Dendritic cell treated with granulocyte-macrophage colony-stimulating factor and Interleukin-4, amounts not matched to agents 40 ng/mL and 50 ng/mL, for 4 days (primary cell): ENCODE data around the gene FBP1.
A peak's percentile ranks its signal among the peaks of the same experiment; 100 is the strongest.

Experiments used
- H3K27ac Mint-ChIP-seq: one replicate; pipeline ENCODE4 v1.8.0; 2022; ENCODE audit warnings: mild to moderate bottlenecking, mixed read lengths
- H3K27me3 Mint-ChIP-seq: one replicate; pipeline ENCODE4 v1.8.0; 2022; ENCODE audit warnings: mild to moderate bottlenecking, mixed read lengths
- H3K36me3 Mint-ChIP-seq: one replicate; pipeline ENCODE4 v1.8.0; 2022; ENCODE audit warnings: low read depth, mixed read lengths
- H3K4me1 Mint-ChIP-seq: one replicate; pipeline ENCODE4 v1.8.0; 2022; ENCODE audit warnings: low read depth, mixed read lengths
- H3K4me3 Mint-ChIP-seq: one replicate; pipeline ENCODE4 v1.8.0; 2022; ENCODE audit warnings: mild to moderate bottlenecking, moderate library complexity, mixed read lengths
- H3K9me3 Mint-ChIP-seq: one replicate; pipeline ENCODE4 v1.8.0; 2022; ENCODE audit warnings: mixed read lengths
- intact Hi-C: fragments of 100-400 bp; cut with micrococcal nuclease; formaldehyde crosslinking; loops from one replicate; pipeline ENCODE4 v1.15.0; 2022

Gene FBP1

DNA sequence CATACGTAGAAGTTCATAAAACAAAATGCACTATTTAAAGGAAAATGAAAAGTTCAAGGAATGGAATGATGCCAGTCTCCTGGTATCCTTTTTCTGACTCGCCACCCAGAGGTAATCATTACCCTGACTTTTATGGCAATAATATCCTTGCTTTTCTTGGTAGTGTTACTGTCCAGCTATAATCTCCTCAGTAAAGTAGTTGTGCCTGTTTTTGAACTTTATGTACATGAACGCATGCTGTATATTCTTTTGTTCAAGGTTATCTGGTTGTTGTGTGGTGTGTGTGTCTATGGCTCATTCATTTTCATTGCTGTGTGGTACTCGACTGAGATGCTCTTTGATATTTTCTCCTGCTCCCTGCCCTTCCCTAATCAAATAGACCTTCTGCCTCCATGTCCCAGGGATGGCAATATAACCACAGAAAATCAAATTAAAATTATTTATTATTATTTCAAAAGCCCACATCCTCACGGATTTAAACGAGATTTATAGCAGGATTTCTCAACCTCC is 29.2 kb upstream of the FBP1 start:
- Mint-ChIP-seq H3K27ac (peak overlapping the region; percentile 73), H3K9me3 (no peaks in the 10 kb centered on the region), H3K36me3 (no peaks in the 10 kb centered on the region), H3K4me1 (peaks cover 27% of the 10 kb centered on the region), H3K27me3 (peaks cover 1% of the 10 kb centered on the region), H3K4me3 (no peak overlapping the region)
- intact Hi-C loops = loop anchor here (5.0 kb wide), 1 partner anchor 459 kb away; no protein-coding TSS in a partner anchor

DNA sequence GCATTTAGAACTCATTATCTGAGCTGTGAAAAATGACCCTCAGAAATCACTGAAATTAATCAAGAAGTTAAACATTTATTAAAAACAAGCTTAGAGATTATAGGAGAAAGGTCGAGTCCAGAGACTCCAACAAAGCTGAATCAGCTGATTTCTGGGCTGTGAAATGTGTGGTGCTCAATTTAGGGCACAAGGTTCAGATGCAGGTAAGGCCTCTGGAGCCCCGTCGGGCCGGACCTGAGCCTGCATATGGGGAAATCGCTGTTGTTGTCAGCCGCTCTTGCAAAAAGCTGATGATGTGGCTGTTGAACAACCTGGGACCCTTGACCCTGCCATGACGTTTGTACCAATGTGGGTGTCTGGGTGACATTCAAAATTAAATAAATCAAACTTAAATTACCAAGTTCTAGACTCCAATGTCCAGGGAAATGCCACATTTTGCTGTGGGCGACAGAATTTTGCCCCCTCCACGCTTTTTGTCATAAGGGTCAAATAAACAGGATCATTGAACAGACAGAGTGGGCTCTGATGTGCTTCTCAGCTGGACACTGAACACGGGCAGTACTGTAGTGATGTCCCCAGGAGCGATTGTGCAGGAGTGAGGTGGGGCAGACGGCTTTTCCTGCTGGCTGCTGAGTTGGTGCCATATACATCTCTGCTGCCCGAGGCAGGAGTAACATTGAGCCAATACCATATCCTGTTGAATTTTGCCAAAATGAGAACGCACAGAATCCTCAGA is 27.2 kb upstream of the FBP1 start:
- Mint-ChIP-seq H3K4me1 (peaks cover 27% of the 10 kb centered on the region), H3K4me3 (no peak overlapping the region), H3K27me3 (peaks cover 1% of the 10 kb centered on the region), H3K27ac (no peak overlapping the region), H3K9me3 (no peaks in the 10 kb centered on the region), H3K36me3 (no peaks in the 10 kb centered on the region)
- intact Hi-C loops = loop anchor here (5.0 kb wide), 1 partner anchor 461 kb away; no protein-coding TSS in a partner anchor

GRCh38 chr9:94665613-94666012 is 26.3 kb upstream of the FBP1 start:
- Mint-ChIP-seq H3K4me1 (peaks cover 27% of the 10 kb centered on the region), H3K4me3 (no peak overlapping the region), H3K9me3 (no peaks in the 10 kb centered on the region), H3K27ac (no peak overlapping the region), H3K36me3 (no peaks in the 10 kb centered on the region), H3K27me3 (peaks cover 1% of the 10 kb centered on the region)
- intact Hi-C loops = loop anchor here (5.0 kb wide), 1 partner anchor 462 kb away; no protein-coding TSS in a partner anchor

- intact Hi-C loops = loop anchor here (5.0 kb wide), 1 partner anchor 462 kb away; no protein-coding TSS in a partner anchor
Observed at GRCh38 chr9:94664801-94665200, 25.5 kb upstream of the FBP1 start.

DNA sequence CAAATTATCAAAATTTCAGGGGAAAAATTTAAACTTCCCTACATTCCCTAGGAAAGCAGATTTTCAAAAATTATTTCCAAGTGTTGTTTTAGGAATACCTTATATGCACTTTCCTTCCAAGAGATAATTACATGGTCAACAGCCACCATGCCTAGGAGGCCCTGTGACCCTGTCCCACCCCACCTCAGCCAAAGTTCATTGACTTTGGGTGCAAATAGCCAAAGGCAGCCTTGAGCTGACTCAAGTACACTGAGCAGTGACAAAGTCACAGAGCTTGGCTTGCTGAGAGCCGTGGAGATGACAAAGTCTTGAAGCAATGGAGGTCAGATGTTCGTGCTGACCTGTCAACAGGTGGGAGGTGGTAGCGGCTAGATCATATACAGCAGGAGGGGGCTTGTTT is 24.3 kb upstream of the FBP1 start:
- Mint-ChIP-seq H3K4me3 (no peak overlapping the region), H3K27ac (no peak overlapping the region)

More at GRCh38 chr9:94664801-94665200, 25.5 kb upstream of the FBP1 start:
- H3K4me1 Mint-ChIP-seq = peaks cover 27% of the 10 kb centered on the region
- H3K36me3 Mint-ChIP-seq = no peaks in the 10 kb centered on the region
- no peaks in the 10 kb centered on the region for H3K9me3 Mint-ChIP-seq
- no peak overlapping the region for H3K4me3 Mint-ChIP-seq
- H3K27ac Mint-ChIP-seq = no peak overlapping the region
- no peaks in the 10 kb centered on the region for H3K27me3 Mint-ChIP-seq

DNA sequence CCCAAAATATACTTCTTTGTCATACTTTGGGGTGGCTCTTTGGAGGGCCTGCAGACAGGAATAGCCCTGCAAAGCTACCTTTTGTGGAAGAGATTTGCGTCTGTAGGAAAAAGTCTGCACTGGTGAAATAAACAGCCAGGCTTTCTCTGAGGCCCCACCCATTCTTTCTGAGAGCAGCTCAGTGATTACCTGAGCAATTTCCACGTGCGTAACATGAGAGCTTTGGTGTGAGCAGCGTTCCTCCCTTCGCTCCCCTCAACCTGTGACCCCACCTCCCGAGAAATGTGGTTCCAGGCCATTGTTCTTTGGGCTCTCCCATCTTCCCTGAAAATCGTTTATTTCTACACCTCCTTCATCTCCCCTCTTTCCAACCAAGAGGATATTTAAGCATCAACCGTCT is 23.8 kb upstream of the FBP1 start:
- H3K27me3 Mint-ChIP-seq = no peaks in the 10 kb centered on the region
- no peak overlapping the region for H3K27ac Mint-ChIP-seq
- intact Hi-C loops = no loop called here
- H3K4me1 Mint-ChIP-seq = peaks cover 19% of the 10 kb centered on the region
- H3K36me3 Mint-ChIP-seq = no peaks in the 10 kb centered on the region
- no peak overlapping the region for H3K4me3 Mint-ChIP-seq
- no peaks in the 10 kb centered on the region for H3K9me3 Mint-ChIP-seq

More for the DNA sequence above, 24.3 kb upstream of the FBP1 start:
- intact Hi-C loops = no loop called here
- no peaks in the 10 kb centered on the region for H3K36me3 Mint-ChIP-seq
- no peaks in the 10 kb centered on the region for H3K9me3 Mint-ChIP-seq
- peaks cover 20% of the 10 kb centered on the region for H3K4me1 Mint-ChIP-seq
- no peaks in the 10 kb centered on the region for H3K27me3 Mint-ChIP-seq

DNA sequence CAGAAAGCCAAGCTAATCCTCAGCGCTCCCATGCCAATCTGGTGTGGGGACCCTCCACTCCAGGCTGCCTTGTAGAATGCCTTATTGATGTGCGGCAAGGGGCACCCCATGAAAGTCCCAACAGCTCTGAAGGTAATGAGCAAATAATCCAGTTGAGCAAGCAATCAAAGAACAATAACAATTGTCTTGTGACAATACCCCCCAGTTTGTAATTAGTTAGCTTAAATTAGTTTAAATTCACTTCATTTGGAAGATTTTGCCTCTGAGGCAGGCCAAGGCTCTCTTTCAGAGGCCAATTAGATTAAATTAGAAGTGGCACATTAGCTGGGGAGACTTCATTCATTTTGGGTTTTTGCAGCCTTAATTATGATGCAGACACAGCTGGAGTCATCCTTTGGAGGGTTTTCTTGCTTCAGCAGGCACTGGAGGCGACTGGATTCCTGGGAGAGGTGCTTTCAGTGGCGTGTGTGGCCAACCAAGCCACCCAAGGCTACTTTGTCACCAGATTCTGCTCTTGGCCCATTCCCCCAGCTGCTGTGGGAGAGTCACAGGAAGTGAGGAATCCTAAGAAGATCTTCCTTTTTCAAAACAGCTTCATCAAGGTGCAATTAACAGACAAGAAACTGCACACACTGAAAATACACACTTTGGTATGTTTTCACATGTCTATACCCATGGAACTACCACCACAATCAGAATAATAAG is 17.9 kb upstream of the FBP1 start:
- H3K4me3 Mint-ChIP-seq = no peak overlapping the region
- H3K9me3 Mint-ChIP-seq = no peaks in the 10 kb centered on the region
- H3K27me3 Mint-ChIP-seq = no peaks in the 10 kb centered on the region
- peaks cover 62% of the 10 kb centered on the region for H3K4me1 Mint-ChIP-seq
- intact Hi-C loops = loop anchor here (10.0 kb wide), 1 partner anchor 68 kb away; the partner anchor contains the start of gene AOPEP
- peak overlapping the region; percentile 85 for H3K27ac Mint-ChIP-seq
- H3K36me3 Mint-ChIP-seq = no peaks in the 10 kb centered on the region

GRCh38 chr9:94656200-94656599 is 16.9 kb upstream of the FBP1 start:
- intact Hi-C loops = loop anchor here (10.0 kb wide), 1 partner anchor 69 kb away; the partner anchor contains the start of gene AOPEP
- H3K9me3 Mint-ChIP-seq = no peaks in the 10 kb centered on the region
- peak overlapping the region; percentile 85 for H3K27ac Mint-ChIP-seq
- no peaks in the 10 kb centered on the region for H3K36me3 Mint-ChIP-seq
- peaks cover 70% of the 10 kb centered on the region for H3K4me1 Mint-ChIP-seq
- no peaks in the 10 kb centered on the region for H3K27me3 Mint-ChIP-seq
- peak overlapping the region; percentile 53 for H3K4me3 Mint-ChIP-seq

DNA sequence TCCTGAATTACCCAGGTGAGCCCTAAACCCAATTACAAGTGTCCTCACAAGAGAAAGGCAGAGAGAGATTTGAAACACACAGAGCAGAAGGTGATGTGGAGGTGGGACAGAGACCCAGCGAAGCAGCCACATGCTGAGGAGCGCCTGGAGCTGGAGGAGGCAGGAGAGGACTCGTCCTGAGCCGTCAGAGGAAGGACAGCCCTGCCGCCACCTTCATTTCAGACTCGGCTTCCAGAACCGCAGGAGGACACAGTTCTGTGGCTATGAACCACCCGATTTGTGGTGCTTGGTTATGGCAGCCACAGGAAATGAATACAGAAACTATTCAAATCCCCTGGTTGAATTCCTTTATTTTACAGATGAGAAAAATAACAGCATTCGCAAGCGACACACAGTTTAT is 16.4 kb upstream of the FBP1 start:
- H3K36me3 Mint-ChIP-seq = no peaks in the 10 kb centered on the region
- no peaks in the 10 kb centered on the region for H3K9me3 Mint-ChIP-seq
- intact Hi-C loops = loop anchor here (2.0 to 10.0 kb wide), 2 partner anchors 17 to 69 kb away; partner anchors contain the start of genes AOPEP and FBP1
- H3K4me3 Mint-ChIP-seq = peak overlapping the region; percentile 53
- H3K27me3 Mint-ChIP-seq = no peaks in the 10 kb centered on the region
- H3K27ac Mint-ChIP-seq = peak overlapping the region; percentile 85
- peaks cover 75% of the 10 kb centered on the region for H3K4me1 Mint-ChIP-seq

- no peaks in the 10 kb centered on the region for H3K9me3 Mint-ChIP-seq
- no peaks in the 10 kb centered on the region for H3K27me3 Mint-ChIP-seq
- no peaks in the 10 kb centered on the region for H3K36me3 Mint-ChIP-seq
- H3K27ac Mint-ChIP-seq = peak overlapping the region; percentile 85
- intact Hi-C loops = loop anchor here (2.0 to 10.0 kb wide), 2 partner anchors 16 to 70 kb away; partner anchors contain the start of genes AOPEP and FBP1
- peak overlapping the region; percentile 39 for H3K4me3 Mint-ChIP-seq
- peaks cover 85% of the 10 kb centered on the region for H3K4me1 Mint-ChIP-seq
Observed at GRCh38 chr9:94654165-94654894, 15.0 kb upstream of the FBP1 start.

DNA sequence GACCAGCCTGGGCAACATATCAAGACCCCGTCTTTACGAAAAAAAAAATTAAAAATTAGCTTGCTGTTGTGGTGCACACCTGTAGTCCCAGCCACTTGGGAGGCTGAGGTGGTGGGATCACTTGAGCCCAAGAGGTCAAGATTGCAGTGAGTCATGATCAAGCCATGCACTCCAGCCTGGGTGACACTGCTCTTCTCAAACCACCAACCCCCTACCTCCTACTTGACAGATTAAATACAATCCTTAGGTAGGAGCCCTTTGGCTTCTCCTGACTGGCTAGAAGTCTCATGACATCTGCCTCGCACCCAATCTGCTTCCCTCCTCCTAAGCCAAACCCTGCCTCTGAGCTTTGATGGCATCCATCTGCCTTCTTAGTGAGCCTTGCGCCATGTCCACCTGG is 11.6 kb upstream of the FBP1 start:
- no peaks in the 10 kb centered on the region for H3K36me3 Mint-ChIP-seq
- intact Hi-C loops = loop anchor here (10.0 kb wide), 1 partner anchor 74 kb away; the partner anchor contains the start of gene AOPEP
- peaks cover 90% of the 10 kb centered on the region for H3K4me1 Mint-ChIP-seq
- H3K4me3 Mint-ChIP-seq = no peak overlapping the region
- H3K27ac Mint-ChIP-seq = peak overlapping the region; percentile 85
- H3K27me3 Mint-ChIP-seq = no peaks in the 10 kb centered on the region
- H3K9me3 Mint-ChIP-seq = no peaks in the 10 kb centered on the region

- intact Hi-C loops = no loop called here
- no peaks in the 10 kb centered on the region for H3K36me3 Mint-ChIP-seq
- H3K4me1 Mint-ChIP-seq = peaks cover 89% of the 10 kb centered on the region
- no peaks in the 10 kb centered on the region for H3K9me3 Mint-ChIP-seq
- no peaks in the 10 kb centered on the region for H3K27me3 Mint-ChIP-seq
- H3K27ac Mint-ChIP-seq = peak overlapping the region; percentile 82
- H3K4me3 Mint-ChIP-seq = no peak overlapping the region
Observed at GRCh38 chr9:94649100-94649819, 9.9 kb upstream of the FBP1 start.

DNA sequence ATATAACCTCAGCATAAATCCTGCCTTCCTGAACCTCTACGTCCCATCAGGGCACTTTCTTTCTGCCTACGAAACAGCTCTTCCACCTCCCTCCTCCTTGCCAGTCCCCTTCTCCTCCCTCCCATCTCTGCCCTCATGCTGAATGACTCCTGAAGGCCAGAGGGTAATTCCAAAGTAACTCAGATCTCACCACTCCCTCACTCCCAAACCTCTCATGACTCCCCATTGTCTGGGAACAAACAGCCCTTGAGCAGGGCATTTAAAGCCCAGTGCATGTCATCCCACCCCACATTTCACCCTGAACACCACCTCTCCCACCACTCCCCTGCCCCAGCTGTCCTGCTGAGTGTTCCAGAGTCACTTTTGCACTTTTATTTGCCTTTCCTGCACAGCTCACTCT is 8.9 kb upstream of the FBP1 start:
- intact Hi-C loops = no loop called here
- no peaks in the 10 kb centered on the region for H3K27me3 Mint-ChIP-seq
- H3K27ac Mint-ChIP-seq = peak overlapping the region; percentile 82
- peaks cover 89% of the 10 kb centered on the region for H3K4me1 Mint-ChIP-seq
- H3K9me3 Mint-ChIP-seq = no peaks in the 10 kb centered on the region
- no peak overlapping the region for H3K4me3 Mint-ChIP-seq
- no peaks in the 10 kb centered on the region for H3K36me3 Mint-ChIP-seq
